ENCODE results near the gene SSTR5. TPM values are rescaled to one million over a fixed set of nuclear protein-coding genes. Genes with fewer than 3 reads are reported as not detected.

Gene SSTR5
- total and polyA plus RNA-seq, 2 donors (not counting 1 experiment from before 2014, with no cell fraction given) = not detected

DNA sequence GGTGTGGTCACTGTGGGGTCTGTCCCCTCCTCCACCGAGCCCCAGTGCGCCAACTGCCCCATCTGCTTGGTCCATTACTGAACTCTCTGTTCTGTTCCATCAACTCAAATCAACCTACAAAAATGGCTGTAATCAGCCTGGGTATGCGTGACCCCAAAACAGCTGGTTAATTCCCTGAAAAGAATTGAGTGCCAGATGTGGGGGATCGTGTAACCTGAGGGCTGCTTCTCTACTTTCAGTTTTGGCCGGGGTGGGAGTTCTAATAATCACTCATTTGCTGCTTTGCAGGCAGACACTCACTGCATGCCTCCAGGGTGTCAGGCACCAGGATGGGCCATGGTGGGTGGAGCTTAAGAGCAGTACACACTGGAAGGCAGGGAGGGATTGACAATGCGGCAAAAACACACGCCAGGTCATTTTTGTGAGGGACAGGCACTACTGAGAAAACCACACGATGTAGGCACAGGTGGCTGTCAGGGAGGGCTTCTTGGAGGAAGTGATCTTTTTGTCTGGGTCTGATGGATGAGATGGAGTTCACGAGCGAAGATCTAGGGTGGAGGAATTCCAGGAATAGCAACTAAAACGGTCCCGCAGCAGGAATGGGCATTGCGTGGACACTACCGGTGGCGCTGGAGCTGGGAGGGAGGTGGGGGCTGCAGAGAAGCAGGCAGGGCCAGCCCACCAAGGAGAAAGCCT, 30.4 kb upstream of the SSTR5 start:
- H3K9ac ChIP-seq (ENCODE audit: low read length) = no peak overlapping the region
- H4K20me1 ChIP-seq (ENCODE audit: control insufficient read depth, insufficient read depth, low read length, poor library complexity, severe bottlenecking) = no peaks in the 10 kb centered on the region
- H3K79me2 ChIP-seq (ENCODE audit: control insufficient read depth, insufficient read depth, low read length) = no peaks in the 10 kb centered on the region
- no peak overlapping the region for H3K4me2 ChIP-seq (replicated peaks; ENCODE audit: low read depth, low read length, poor library complexity, severe bottlenecking)
- H3K4me3 ChIP-seq (ENCODE audit: control extremely low read depth in 1 of 5, extremely low read depth in 1 of 5, insufficient read depth in 1 of 5, low read depth in 2 of 5, low read length in 4 of 5) = no peak overlapping the region
- H3K27ac ChIP-seq (ENCODE audit: low read length in 2 of 2) = no peak overlapping the region
- no peak for TF ChIP-seq EZH2 (IDR thresholded peaks at IDR 0.05; ENCODE audit: borderline replicate concordance, insufficient read depth, low read depth, low read length, poor library complexity, severe bottlenecking)
- TF ChIP-seq, protein P1, sequence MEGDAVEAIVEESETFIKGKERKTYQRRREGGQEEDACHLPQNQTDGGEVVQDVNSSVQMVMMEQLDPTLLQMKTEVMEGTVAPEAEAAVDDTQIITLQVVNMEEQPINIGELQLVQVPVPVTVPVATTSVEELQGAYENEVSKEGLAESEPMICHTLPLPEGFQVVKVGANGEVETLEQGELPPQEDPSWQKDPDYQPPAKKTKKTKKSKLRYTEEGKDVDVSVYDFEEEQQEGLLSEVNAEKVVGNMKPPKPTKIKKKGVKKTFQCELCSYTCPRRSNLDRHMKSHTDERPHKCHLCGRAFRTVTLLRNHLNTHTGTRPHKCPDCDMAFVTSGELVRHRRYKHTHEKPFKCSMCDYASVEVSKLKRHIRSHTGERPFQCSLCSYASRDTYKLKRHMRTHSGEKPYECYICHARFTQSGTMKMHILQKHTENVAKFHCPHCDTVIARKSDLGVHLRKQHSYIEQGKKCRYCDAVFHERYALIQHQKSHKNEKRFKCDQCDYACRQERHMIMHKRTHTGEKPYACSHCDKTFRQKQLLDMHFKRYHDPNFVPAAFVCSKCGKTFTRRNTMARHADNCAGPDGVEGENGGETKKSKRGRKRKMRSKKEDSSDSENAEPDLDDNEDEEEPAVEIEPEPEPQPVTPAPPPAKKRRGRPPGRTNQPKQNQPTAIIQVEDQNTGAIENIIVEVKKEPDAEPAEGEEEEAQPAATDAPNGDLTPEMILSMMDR (IDR thresholded peaks at IDR 0.05) = no peak
- WGBS (ENCODE audit: insufficient coverage) = 89% methylated on average over 13 of the region's 15 CpGs
- peaks cover 0 to 4% (median 0%) of the 10 kb centered on the region in 4 experiments for H3K27me3 ChIP-seq (replicated peaks in 1 of 4; ENCODE audit: control extremely low read depth in 1 of 4, control insufficient read depth in 3 of 4, insufficient read depth in 4 of 4, low read length in 3 of 4)
- ChIA-PET POLR2A (no interaction called here), CTCF (no interaction called here)
- no peak for DNase-seq
- intact Hi-C loops (cut with micrococcal nuclease) = no loop called here
- Mint-ChIP-seq H3K4me1 (no peaks in the 10 kb centered on the region), H3K4me3 (no peak overlapping the region), H3K27ac (no peak overlapping the region), H3K9me3 (ENCODE audit: insufficient read depth) (no peaks in the 10 kb centered on the region), H3K27me3 (peaks cover 8% of the 10 kb centered on the region)
- no peak for ATAC-seq (ENCODE audit: low read depth)
- no peaks in the 10 kb centered on the region for H3K4me1 ChIP-seq (ENCODE audit: control insufficient read depth in 2 of 2, insufficient read depth in 2 of 2, low read length in 2 of 2)
- H3K36me3 ChIP-seq (replicated peaks in 1 of 2; ENCODE audit: control extremely low read depth in 1 of 2, control insufficient read depth in 1 of 2, extremely low read depth in 1 of 2, insufficient read depth in 2 of 2, low read length in 1 of 2) = no peaks in the 10 kb centered on the region
- H3K9me3 ChIP-seq (ENCODE audit: control extremely low read depth in 1 of 3, control insufficient read depth in 2 of 3, insufficient read depth in 1 of 3, low read length in 2 of 3) = peaks cover 0 to 25% (median 0%) of the 10 kb centered on the region in 3 donors
- no peak overlapping the region for H2AFZ ChIP-seq (ENCODE audit: insufficient read depth, low read depth, low read length, poor library complexity, severe bottlenecking)

DNA sequence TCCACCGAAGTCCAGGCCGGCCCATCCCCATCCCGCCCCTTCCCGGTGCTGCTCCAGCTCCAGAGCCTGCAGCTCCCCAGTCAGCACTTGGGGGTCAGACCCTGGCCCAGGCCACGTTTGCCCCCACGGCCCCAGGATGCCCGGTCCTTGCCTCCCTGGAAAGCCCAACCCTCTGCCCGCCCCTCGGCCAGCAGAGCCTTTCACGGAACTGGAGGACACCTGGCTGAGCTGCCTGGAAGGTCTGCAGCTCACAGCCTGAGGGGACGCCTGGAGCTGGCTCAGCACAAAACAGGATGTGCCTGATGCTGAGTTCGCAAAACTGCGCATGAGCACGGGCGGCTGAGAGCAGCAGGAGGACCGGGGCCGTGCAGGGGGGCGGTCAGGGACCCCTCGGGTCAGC, 29.7 kb upstream of the SSTR5 start:
- DNase-seq = no peak
- Histone ChIP-seq H3K27ac (ENCODE audit: low read length in 2 of 2) (no peak overlapping the region), H3K4me3 (ENCODE audit: control extremely low read depth in 1 of 5, extremely low read depth in 1 of 5, insufficient read depth in 1 of 5, low read depth in 2 of 5, low read length in 4 of 5) (no peak overlapping the region), H3K36me3 (replicated peaks in 1 of 2; ENCODE audit: control extremely low read depth in 1 of 2, control insufficient read depth in 1 of 2, extremely low read depth in 1 of 2, insufficient read depth in 2 of 2, low read length in 1 of 2) (no peaks in the 10 kb centered on the region), H3K27me3 (replicated peaks in 1 of 4; ENCODE audit: control extremely low read depth in 1 of 4, control insufficient read depth in 3 of 4, insufficient read depth in 4 of 4, low read length in 3 of 4) (no peaks in the 10 kb centered on the region), H2AFZ (ENCODE audit: insufficient read depth, low read depth, low read length, poor library complexity, severe bottlenecking) (no peak overlapping the region), H3K9ac (ENCODE audit: low read length) (no peak overlapping the region), H3K4me1 (ENCODE audit: control insufficient read depth in 2 of 2, insufficient read depth in 2 of 2, low read length in 2 of 2) (no peaks in the 10 kb centered on the region), H3K79me2 (ENCODE audit: control insufficient read depth, insufficient read depth, low read length) (no peaks in the 10 kb centered on the region), H4K20me1 (ENCODE audit: control insufficient read depth, insufficient read depth, low read length, poor library complexity, severe bottlenecking) (no peaks in the 10 kb centered on the region), H3K9me3 (ENCODE audit: control extremely low read depth in 1 of 3, control insufficient read depth in 2 of 3, insufficient read depth in 1 of 3, low read length in 2 of 3) (peaks cover 0 to 25% (median 0%) of the 10 kb centered on the region in 3 donors), H3K4me2 (replicated peaks; ENCODE audit: low read depth, low read length, poor library complexity, severe bottlenecking) (no peak overlapping the region)
- Mint-ChIP-seq H3K9me3 (ENCODE audit: insufficient read depth) (no peaks in the 10 kb centered on the region), H3K4me1 (no peaks in the 10 kb centered on the region), H3K4me3 (no peak overlapping the region), H3K27me3 (peaks cover 8% of the 10 kb centered on the region), H3K27ac (no peak overlapping the region)
- intact Hi-C loops (cut with micrococcal nuclease) = no loop called here
- TF ChIP-seq EZH2 (IDR thresholded peaks at IDR 0.05; ENCODE audit: borderline replicate concordance, insufficient read depth, low read depth, low read length, poor library complexity, severe bottlenecking) = no peak
- TF ChIP-seq, protein P1 (IDR thresholded peaks at IDR 0.05) = no peak
- 83% methylated on average over 17 of the region's 19 CpGs for WGBS (ENCODE audit: insufficient coverage)
- ChIA-PET POLR2A (no interaction called here), CTCF (no interaction called here)
- ATAC-seq (ENCODE audit: low read depth) = no peak

All from B cell (primary cell).